ENCODE data around the gene CLTC. TPM values are rescaled to one million over a fixed set of nuclear protein-coding genes. Genes with fewer than 3 reads are reported as not detected.

Gene CLTC
- total and polyA plus RNA-seq, 2 of the 13 experiments (the other 11 are each of a cell fraction or from before 2014, with no cell fraction given) = 134 to 283 TPM

DNA sequence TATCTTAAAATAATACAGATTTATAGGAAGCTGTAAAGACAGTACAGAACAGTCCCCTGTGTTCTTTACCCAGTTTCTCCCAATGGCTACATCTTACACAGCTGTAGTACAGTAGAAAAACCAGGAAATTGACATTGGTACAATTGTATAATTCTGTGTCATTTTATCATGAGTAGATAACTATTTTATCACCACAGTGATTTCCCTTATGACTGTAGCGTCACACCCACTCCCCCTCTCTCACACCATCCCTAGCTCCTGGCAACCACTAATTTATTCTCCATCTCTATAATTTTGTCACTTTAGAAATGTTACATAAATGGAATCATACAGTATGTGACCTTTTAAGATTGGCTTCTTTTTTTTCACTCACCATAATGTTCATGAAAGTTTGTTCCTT lies 30.9 kb downstream of the CLTC start:
- BruUV-seq (replicated peaks) = no TSS peak

More for the DNA sequence above, 30.9 kb downstream of the CLTC start:
- FAIRE-seq (no peak), ATAC-seq (no peak), DNase-seq (ENCODE audit: low spot score) (no peak)
- Histone ChIP-seq H4K20me1 (ENCODE audit: insufficient read depth, low read length) (peaks cover 8% of the 10 kb centered on the region; the same call in 1 of the 2 replicates), H3K27me3 (ENCODE audit: control insufficient read depth in 1 of 2, insufficient read depth in 2 of 2, low read length in 2 of 2) (no peaks in the 10 kb centered on the region), H3K4me2 (ENCODE audit: low read depth, low read length) (no peak overlapping the region), H3K4me3 (replicated peaks in 1 of 3; ENCODE audit: insufficient read depth in 1 of 3, low read depth in 2 of 3, low read length in 3 of 3) (no peak overlapping the region), H3K27ac (ENCODE audit: extremely low read length, insufficient read depth, low read length) (no peak overlapping the region), H3K9ac (ENCODE audit: insufficient read depth, low read depth, low read length) (no peak overlapping the region), H3K36me3 (replicated peaks in 1 of 2; ENCODE audit: control insufficient read depth in 1 of 2, insufficient read depth in 2 of 2, low read length in 2 of 2) (peaks cover 38 to 98% of the 10 kb centered on the region in 2 experiments), H3K9me3 (ENCODE audit: low read length) (no peaks in the 10 kb centered on the region), H3K4me1 (ENCODE audit: insufficient read depth, low read length) (no peaks in the 10 kb centered on the region), H3K79me2 (ENCODE audit: insufficient read depth, low read length) (peaks cover 23% of the 10 kb centered on the region), H2AFZ (ENCODE audit: low read length) (no peak overlapping the region)
- 95% methylated on average over 1 of the region's 1 CpG for whole genome bisulfite sequencing (ENCODE audit: low lambda C conversion rate)
- TF ChIP-seq, protein P1, sequence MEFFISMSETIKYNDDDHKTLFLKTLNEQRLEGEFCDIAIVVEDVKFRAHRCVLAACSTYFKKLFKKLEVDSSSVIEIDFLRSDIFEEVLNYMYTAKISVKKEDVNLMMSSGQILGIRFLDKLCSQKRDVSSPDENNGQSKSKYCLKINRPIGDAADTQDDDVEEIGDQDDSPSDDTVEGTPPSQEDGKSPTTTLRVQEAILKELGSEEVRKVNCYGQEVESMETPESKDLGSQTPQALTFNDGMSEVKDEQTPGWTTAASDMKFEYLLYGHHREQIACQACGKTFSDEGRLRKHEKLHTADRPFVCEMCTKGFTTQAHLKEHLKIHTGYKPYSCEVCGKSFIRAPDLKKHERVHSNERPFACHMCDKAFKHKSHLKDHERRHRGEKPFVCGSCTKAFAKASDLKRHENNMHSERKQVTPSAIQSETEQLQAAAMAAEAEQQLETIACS (CRISPR knock-in tag; IDR thresholded peaks at IDR 0.05) = no peak
- TF ChIP-seq, protein P2, sequence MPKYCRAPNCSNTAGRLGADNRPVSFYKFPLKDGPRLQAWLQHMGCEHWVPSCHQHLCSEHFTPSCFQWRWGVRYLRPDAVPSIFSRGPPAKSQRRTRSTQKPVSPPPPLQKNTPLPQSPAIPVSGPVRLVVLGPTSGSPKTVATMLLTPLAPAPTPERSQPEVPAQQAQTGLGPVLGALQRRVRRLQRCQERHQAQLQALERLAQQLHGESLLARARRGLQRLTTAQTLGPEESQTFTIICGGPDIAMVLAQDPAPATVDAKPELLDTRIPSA (CRISPR knock-in tag; IDR thresholded peaks at IDR 0.05; ENCODE audit: borderline replicate concordance) = no peak
- TF ChIP-seq DNMT1 (CRISPR knock-in tag; IDR thresholded peaks at IDR 0.05) = no peak
- TF ChIP-seq ZNF282 (IDR thresholded peaks at IDR 0.05; ENCODE audit: partially characterized antibody) = no peak
- no peak for TF ChIP-seq PPARG (CRISPR knock-in tag; conservative IDR thresholded peaks at IDR 0.05)
- TF ChIP-seq, protein P3, sequence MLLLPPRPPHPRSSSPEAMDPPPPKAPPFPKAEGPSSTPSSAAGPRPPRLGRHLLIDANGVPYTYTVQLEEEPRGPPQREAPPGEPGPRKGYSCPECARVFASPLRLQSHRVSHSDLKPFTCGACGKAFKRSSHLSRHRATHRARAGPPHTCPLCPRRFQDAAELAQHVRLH (CRISPR knock-in tag; IDR thresholded peaks at IDR 0.05; ENCODE audit: borderline replicate concordance, low read depth) = no peak
- TF ChIP-seq, protein P4, sequence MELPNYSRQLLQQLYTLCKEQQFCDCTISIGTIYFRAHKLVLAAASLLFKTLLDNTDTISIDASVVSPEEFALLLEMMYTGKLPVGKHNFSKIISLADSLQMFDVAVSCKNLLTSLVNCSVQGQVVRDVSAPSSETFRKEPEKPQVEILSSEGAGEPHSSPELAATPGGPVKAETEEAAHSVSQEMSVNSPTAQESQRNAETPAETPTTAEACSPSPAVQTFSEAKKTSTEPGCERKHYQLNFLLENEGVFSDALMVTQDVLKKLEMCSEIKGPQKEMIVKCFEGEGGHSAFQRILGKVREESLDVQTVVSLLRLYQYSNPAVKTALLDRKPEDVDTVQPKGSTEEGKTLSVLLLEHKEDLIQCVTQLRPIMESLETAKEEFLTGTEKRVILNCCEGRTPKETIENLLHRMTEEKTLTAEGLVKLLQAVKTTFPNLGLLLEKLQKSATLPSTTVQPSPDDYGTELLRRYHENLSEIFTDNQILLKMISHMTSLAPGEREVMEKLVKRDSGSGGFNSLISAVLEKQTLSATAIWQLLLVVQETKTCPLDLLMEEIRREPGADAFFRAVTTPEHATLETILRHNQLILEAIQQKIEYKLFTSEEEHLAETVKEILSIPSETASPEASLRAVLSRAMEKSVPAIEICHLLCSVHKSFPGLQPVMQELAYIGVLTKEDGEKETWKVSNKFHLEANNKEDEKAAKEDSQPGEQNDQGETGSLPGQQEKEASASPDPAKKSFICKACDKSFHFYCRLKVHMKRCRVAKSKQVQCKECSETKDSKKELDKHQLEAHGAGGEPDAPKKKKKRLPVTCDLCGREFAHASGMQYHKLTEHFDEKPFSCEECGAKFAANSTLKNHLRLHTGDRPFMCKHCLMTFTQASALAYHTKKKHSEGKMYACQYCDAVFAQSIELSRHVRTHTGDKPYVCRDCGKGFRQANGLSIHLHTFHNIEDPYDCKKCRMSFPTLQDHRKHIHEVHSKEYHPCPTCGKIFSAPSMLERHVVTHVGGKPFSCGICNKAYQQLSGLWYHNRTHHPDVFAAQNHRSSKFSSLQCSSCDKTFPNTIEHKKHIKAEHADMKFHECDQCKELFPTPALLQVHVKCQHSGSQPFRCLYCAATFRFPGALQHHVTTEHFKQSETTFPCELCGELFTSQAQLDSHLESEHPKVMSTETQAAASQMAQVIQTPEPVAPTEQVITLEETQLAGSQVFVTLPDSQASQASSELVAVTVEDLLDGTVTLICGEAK (IDR thresholded peaks at IDR 0.05) = no peak
- TF ChIP-seq, protein P4 (CRISPR knock-in tag; IDR thresholded peaks at IDR 0.05) = no peak
- POLR2A ChIA-PET = no interaction called here
- in situ Hi-C loops (cut with HindIII; ENCODE audit: extremely low pct_ligation_motif_present, low pct_unique_long_range_greater_than_20kb) = no loop called here
- CTCF ChIA-PET (ENCODE audit: low intra/inter-chr PET ratio, low total read pairs) = no interaction called here
- intact Hi-C loops (cut with micrococcal nuclease; ENCODE audit: unreplicated experiment) = no loop called here
